ENCODE data around the gene SMAD7. TPM values are rescaled to one million over a fixed set of nuclear protein-coding genes. Genes with fewer than 3 reads are reported as not detected.

Gene SMAD7
- polyA plus RNA-seq, 2 of the 4 experiments (the other 2 are of a cell fraction): 19.9 to 26.9 TPM

DNA sequence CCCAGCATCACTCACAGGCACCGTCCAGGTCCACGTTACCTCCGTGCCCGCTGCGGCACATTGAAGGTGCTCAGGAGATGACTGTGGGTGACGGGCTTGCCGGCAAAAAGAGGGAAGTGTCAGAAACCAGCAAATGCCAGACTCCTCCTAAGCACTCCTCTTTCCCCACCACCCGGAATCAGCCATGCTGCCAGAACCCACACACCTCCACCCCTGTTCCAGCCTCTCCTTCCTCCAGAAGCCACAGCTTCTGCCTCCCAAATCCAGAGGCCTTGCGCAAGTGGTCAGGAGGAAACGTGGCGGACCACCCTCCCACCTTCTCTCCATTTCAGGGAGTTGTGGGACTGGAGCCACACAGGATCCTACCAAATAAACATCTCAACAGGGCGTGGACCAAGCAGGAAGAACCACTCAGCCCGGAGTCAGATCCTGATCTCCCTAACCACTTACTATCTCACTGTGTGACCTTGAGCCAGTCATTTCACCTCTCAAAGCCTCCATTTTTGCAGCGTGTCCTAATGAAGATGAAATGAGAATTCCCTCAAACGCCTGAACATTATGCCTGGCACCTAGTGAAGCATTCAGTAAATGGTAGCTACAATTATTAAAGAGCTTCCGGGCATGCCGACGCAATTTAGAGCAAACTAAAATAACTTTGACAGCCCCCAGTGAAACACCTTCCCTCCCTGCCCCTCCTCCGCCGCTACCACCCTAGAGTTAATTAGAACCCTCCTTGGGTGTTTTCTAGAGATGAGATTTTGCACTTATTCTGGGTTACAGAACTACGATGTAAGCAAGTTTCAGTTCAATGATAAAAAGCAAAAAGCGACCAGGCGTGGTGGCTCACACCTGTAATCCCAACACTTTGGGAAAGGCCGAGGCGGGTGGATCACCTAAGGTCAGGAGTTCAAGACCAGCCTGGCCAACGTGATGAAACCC is 32.9 kb downstream of the SMAD7 start (continued):
- TF ChIP-seq, protein P1, sequence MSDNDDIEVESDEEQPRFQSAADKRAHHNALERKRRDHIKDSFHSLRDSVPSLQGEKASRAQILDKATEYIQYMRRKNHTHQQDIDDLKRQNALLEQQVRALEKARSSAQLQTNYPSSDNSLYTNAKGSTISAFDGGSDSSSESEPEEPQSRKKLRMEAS (IDR thresholded peaks at IDR 0.05): no peak

DNA sequence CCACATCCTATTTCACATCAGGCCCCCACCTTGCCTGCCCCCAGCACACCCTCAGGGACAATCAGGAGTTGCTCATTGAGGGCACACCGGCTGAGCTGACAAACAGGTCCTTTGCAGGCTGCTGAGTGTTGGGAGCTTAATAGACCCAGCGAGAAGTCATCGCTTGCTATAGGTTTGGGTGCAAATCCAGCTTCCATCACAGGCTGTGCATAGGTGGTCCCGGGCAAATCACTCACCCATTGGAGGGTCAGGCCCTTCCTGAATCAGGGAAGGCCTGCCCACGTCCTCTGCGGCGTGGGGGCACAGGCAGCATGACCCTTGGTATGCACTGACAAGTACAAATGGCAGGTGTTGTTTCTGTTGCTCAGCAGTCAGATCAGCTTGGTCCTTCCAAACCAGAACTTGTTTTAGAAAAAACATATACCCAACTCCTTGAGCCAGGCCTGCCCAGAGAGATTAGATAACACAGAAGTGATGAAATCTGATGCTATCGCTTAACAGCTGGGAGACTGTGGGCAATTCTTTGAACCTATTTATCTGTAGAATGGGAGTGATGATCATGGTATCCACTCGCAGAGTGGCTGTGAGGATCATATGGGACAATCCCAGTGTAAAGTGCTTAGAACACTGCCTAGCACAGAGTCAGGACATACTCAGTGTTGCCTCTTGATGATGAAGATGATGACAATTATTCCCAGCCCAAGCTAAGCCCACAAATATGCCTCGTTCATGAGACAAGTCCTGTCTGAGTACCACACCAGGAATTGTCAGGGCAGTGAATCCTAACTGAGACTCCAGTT is 34.9 kb downstream of the SMAD7 start:
- Histone ChIP-seq H3K4me2 (no peak overlapping the region), H3K4me1 (peaks cover 32% of the 10 kb centered on the region), H3K9me3 (no peaks in the 10 kb centered on the region), H3K27ac (no peak overlapping the region), H3K4me3 (no peak overlapping the region)
- ATAC-seq: peak in 1 of 2 experiments; percentile 24; a peak in 3 of 6 replicates
- 87% methylated on average over 7 of the region's 10 CpGs for WGBS (ENCODE audit: missing lambda C conversion rate)
- no peak for FAIRE-seq
- POLR2A ChIA-PET: no interaction called here
- TF ChIP-seq GATA3 (IDR thresholded peaks at IDR 0.05; ENCODE audit: borderline replicate concordance): 0 out of 2 replicates have a peak, but pooled peaks have one; percentile 19
- TF ChIP-seq SREBF2 (IDR thresholded peaks at IDR 0.05): no peak
- DNase-seq (ENCODE audit: low read depth in 1 of 2, low spot score in 1 of 2): no peak
- CTCF ChIA-PET: interaction anchor here (0.5 to 1.3 kb wide), 3 partner anchors 13 to 75 kb away, joined by 3 to 4 read pairs (median 3); no protein-coding TSS in a partner anchor

DNA sequence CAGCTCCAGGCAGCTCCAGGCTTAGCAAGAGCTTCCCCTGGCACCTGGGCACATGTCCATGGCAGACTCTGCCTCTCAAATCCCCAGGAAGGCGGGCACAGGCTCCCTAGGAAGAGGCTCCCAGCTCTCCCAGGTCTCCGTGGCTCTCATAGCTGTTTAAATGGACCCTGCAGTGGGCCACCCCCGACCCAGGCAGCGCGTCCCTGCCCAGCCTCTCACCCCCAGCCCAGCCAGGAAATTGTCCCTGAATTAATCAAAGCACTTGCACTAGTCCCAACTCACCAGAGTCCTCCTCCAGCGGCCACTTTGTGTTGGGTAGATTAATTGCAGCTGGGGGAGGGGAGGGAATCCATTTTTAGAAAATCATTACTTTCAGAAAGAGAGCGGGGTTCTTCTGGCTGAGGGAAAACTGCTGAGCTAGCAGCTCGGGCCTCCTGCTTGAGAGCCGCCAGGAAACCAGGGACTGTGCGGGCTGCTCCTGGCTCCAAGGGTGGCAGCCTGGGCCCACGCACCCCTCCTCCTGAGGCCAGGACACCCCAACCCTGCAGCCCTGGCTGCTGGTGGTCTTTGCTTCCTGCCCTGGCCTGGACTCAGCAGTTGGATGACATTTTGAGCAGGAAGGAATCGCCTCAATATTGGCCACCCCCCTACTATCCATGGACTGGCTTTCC is 36.0 kb downstream of the SMAD7 start:
- Histone ChIP-seq H3K9me3 (no peaks in the 10 kb centered on the region), H3K4me1 (peaks cover 21% of the 10 kb centered on the region), H3K4me3 (no peak overlapping the region), H3K4me2 (no peak overlapping the region), H3K27ac (peak overlapping the region in 1 of 2 experiments; percentile 21; a peak in 1 of 6 replicates)
- POLR2A ChIA-PET: no interaction called here
- FAIRE-seq (no peak), ATAC-seq (no peak; a peak in 1 of 6 replicates), DNase-seq (ENCODE audit: low read depth in 1 of 2, low spot score in 1 of 2) (no peak)
- CTCF ChIA-PET: interaction anchor here (0.6 to 2.3 kb wide), 3 partner anchors 15 to 626 kb away, joined by 3 to 8 read pairs (median 5); no protein-coding TSS in a partner anchor
- peak; percentile 70 for TF ChIP-seq MAFK (IDR thresholded peaks at IDR 0.05; ENCODE audit: partially characterized antibody)
- no peak for TF ChIP-seq HOXB13 (CRISPR knock-in tag; IDR thresholded peaks at IDR 0.05; ENCODE audit: low read depth)
- WGBS (ENCODE audit: missing lambda C conversion rate): 91% methylated on average over 10 of the region's 12 CpGs

DNA sequence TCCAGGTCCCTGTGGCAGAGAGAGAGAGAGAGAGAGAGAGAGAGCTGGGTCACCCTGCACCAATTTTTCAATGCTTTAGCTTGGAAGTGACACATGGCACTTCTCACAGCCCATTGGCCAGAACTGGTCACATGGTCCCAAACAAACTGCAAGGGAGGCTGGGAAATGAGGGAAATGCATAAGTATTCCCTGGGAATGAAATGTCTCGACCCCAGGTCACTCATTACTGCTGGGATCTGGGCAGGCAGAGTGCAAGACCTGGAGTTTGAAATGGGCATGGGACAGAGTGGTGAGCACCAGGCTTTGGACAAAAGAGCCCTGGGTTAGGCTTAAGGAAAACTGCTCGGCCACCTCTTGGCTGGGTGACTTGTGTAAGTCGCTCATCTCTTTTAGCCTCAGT is 37.0 kb downstream of the SMAD7 start:
- FAIRE-seq (no peak), DNase-seq (ENCODE audit: low read depth in 1 of 2, low spot score in 1 of 2) (no peak), ATAC-seq (no peak)
- Histone ChIP-seq H3K4me3 (no peak overlapping the region), H3K9me3 (no peaks in the 10 kb centered on the region), H3K27ac (no peak overlapping the region), H3K4me1 (peaks cover 11% of the 10 kb centered on the region), H3K4me2 (no peak overlapping the region)
- CTCF ChIA-PET: interaction anchor here (1.0 to 2.3 kb wide), 5 partner anchors 12 to 140 kb away, joined by 3 to 8 read pairs (median 4); no protein-coding TSS in a partner anchor
- TF ChIP-seq RNF2 (IDR thresholded peaks at IDR 0.05; ENCODE audit: borderline replicate concordance, low read depth) (no peak), RFX5 (IDR thresholded peaks at IDR 0.05) (no peak), GATA3 (IDR thresholded peaks at IDR 0.05; ENCODE audit: borderline replicate concordance) (no peak)
- TF ChIP-seq, protein P2, sequence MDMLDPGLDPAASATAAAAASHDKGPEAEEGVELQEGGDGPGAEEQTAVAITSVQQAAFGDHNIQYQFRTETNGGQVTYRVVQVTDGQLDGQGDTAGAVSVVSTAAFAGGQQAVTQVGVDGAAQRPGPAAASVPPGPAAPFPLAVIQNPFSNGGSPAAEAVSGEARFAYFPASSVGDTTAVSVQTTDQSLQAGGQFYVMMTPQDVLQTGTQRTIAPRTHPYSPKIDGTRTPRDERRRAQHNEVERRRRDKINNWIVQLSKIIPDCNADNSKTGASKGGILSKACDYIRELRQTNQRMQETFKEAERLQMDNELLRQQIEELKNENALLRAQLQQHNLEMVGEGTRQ (IDR thresholded peaks at IDR 0.05): peak; percentile 69
- TF ChIP-seq, protein P3, sequence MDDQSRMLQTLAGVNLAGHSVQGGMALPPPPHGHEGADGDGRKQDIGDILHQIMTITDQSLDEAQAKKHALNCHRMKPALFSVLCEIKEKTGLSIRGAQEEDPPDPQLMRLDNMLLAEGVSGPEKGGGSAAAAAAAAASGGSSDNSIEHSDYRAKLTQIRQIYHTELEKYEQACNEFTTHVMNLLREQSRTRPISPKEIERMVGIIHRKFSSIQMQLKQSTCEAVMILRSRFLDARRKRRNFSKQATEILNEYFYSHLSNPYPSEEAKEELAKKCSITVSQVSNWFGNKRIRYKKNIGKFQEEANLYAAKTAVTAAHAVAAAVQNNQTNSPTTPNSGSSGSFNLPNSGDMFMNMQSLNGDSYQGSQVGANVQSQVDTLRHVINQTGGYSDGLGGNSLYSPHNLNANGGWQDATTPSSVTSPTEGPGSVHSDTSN (IDR thresholded peaks at IDR 0.05): no peak
- 83% methylated on average over 3 of the region's 3 CpGs for WGBS (ENCODE audit: missing lambda C conversion rate)
- POLR2A ChIA-PET: no interaction called here

DNA sequence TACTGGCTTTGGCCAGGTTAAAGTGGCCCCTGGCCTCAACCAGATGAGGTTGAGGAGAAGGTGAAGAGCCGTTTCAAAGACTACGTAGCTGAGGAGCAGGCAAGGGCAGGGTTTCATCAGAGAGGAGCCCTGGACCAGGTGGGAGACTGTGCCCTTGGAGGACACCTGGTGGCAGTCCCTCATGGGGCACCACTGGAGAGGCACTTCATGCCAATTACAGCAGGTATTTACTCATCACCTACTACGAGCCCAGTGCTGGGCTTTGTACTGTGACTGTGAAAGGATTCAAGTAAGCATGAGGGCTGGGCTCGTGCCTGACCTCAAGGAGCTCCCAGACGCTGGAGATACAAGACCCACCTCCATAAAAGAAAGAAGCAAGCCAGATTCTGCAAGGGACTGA is 37.6 kb downstream of the SMAD7 start:
- TF ChIP-seq RAD21 (conservative IDR thresholded peaks at IDR 0.05 in 1 of 2, IDR thresholded peaks at IDR 0.05 in 1 of 2): peak; percentile 40 to 50; a peak in 4 of 5 replicates
- TF ChIP-seq, protein P4, sequence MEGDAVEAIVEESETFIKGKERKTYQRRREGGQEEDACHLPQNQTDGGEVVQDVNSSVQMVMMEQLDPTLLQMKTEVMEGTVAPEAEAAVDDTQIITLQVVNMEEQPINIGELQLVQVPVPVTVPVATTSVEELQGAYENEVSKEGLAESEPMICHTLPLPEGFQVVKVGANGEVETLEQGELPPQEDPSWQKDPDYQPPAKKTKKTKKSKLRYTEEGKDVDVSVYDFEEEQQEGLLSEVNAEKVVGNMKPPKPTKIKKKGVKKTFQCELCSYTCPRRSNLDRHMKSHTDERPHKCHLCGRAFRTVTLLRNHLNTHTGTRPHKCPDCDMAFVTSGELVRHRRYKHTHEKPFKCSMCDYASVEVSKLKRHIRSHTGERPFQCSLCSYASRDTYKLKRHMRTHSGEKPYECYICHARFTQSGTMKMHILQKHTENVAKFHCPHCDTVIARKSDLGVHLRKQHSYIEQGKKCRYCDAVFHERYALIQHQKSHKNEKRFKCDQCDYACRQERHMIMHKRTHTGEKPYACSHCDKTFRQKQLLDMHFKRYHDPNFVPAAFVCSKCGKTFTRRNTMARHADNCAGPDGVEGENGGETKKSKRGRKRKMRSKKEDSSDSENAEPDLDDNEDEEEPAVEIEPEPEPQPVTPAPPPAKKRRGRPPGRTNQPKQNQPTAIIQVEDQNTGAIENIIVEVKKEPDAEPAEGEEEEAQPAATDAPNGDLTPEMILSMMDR (IDR thresholded peaks at IDR 0.05): peak; percentile 24; the same call in 1 of the 3 replicates
- peak; percentile 35; the same call in 2 of the 3 replicates for TF ChIP-seq SMC3 (IDR thresholded peaks at IDR 0.05)
- no peak for TF ChIP-seq MAZ (IDR thresholded peaks at IDR 0.05; ENCODE audit: borderline replicate concordance, low read depth, low read length)
- no peak for TF ChIP-seq BHLHE40 (IDR thresholded peaks at IDR 0.05; ENCODE audit: low read depth, low read length)
- POLR2A ChIA-PET: no interaction called here
- no peak for DNase-seq (ENCODE audit: low read depth in 1 of 2, low spot score in 1 of 2)

More for the DNA sequence above, 37.6 kb downstream of the SMAD7 start:
- Histone ChIP-seq H3K4me1 (peaks cover 6% of the 10 kb centered on the region; the same call in 2 of the 3 replicates), H3K9me3 (no peaks in the 10 kb centered on the region), H3K4me2 (no peak overlapping the region), H3K4me3 (no peak overlapping the region), H3K27ac (0 out of 6 replicates have a peak overlapping the region, but pooled peaks of 1 of the 2 experiments have one; percentile 43)
- ATAC-seq (peak; percentile 23 to 48; a peak in 2 of 6 replicates), FAIRE-seq (no peak)
- CTCF ChIA-PET: interaction anchor here (0.7 to 2.3 kb wide), 6 partner anchors 12 to 202 kb away, joined by 3 to 8 read pairs (median 4); no protein-coding TSS in a partner anchor
- WGBS (ENCODE audit: missing lambda C conversion rate): 79% methylated on average over 5 of the region's 5 CpGs

All from A549 (cell line).